ENCODE results near the gene LSR.
"Not testable (repeated sequence)": the region's sequence is repeated elsewhere in the genome, so short reads cannot be mapped to it uniquely, and the experiment has no call there.

LSR gene

DNA sequence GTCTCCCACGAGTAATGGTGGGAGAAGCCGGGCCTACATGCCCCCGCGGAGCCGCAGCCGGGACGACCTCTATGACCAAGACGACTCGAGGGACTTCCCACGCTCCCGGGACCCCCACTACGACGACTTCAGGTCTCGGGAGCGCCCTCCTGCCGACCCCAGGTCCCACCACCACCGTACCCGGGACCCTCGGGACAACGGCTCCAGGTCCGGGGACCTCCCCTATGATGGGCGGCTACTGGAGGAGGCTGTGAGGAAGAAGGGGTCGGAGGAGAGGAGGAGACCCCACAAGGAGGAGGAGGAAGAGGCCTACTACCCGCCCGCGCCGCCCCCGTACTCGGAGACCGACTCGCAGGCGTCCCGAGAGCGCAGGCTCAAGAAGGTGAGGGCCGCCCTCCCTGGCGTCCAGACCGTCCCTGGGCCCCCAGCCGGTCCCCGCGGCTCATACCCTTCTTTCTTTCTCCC lies 18.6 kb downstream of the LSR start:
- no peak for DNase-seq (ENCODE audit: low read depth)

DNA sequence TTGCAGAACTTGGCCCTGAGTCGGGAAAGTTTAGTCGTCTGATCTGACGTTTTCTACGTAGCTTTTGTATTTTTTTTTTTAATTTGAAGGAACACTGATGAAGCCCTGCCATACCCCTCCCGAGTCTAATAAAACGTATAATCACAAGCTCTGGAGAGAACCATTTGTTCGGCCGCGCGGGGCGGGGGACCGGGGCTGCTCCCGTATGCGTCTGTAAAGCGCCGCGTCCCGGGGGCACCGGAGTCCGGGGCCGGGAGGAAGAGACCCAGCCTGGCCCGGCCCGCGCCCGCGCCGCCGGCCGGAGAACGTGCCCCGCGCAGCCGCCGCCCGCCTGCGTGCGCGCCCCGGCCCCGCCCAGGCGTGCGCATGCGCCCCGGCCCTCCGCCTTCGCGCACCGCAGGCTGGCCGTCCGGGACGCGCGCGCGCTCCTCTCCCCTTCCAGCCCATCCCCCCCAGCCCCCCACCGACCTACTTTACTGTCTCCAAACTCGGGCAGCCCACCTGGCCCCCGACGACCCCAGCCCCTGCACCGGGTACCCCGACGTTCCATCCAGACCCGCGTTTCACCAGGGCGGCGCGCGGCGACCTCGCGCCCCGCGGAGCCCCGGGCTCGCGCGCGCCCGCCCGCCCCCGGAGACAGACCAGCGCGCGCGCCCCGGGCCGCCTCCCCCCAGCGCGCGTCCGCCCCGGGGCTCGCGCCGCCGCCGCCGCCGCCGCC lies 19.2 kb downstream of the LSR start:
- peak; percentile 48 for DNase-seq (ENCODE audit: low read depth)

DNA sequence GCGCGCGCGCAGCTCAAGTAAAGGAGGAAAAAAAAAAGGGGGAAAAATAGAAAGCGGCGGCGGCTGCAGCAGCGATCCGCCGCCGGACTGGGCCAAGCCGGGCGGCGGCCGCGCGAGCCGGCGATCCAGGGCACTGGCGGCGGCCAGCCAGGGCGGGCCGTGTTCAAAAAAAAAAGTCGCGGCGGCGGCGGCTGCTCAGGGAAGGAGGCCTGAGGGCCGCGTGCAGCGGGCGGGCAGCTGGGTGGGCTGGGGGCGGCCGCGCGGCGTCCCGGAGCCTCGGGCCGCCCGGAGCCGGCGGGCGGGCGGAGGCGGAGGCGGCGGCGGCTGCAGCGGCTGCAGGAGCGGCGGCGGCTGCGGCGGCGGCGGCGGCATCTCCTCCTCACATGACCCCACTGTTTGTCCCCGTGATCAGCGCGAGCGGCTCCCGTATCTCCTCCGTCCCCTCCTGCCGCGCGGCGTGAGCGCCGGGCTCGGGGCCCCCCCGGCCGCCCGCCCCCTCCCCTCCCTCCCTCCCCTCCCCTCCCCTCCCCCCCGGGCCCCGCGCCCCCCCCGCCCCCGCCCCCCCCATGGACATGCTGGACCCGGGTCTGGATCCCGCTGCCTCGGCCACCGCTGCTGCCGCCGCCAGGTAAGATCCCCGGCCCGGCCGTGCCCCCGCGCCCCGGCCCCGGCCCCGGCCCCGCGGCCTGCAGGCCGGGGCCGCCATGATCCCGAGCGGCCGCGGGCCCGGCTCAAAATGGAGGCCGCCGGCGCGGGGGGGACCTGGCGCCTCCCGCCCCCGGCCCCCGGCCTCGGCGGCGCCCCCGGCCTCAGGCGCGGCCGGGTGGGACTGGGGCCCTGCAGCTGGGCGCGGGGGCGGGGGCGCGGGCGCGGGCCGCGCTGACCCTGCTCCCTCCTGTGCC lies 20.0 kb downstream of the LSR start, which contains the start of gene USF2:
Gene USF2 (plus strand): TSS at position 427 of the 902 bp plus-strand sequence. CDS start 140 bp downstream, at position 567.
- peak; percentile 35 for DNase-seq (ENCODE audit: low read depth)

DNA sequence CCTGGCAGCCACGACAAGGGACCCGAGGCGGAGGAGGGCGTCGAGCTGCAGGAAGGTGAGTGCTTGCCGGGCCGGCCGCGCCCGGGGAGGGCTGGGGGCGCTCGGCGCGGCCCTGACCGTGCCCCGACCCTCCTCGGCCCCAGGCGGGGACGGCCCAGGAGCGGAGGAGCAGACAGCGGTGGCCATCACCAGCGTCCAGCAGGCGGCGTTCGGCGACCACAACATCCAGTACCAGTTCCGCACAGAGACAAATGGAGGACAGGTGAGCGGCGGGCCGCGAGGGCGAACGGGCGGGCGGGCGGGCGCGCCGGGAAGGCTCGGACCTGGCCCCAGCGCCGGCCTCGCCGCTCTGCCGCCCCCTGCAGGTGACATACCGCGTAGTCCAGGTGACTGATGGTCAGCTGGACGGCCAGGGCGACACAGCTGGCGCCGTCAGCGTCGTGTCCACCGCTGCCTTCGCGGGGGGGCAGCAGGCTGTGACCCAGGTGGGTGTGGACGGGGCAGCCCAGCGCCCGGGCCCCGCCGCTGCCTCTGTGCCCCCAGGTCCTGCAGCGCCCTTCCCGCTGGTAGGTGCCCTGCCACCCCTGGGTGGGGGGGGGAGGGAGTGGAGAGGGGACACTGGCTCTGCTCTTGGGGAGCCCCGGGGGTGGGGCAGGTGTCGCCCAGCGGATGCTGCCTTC lies 20.8 kb downstream of the LSR start:
- DNase-seq (ENCODE audit: low read depth) = peak; percentile 76

DNA sequence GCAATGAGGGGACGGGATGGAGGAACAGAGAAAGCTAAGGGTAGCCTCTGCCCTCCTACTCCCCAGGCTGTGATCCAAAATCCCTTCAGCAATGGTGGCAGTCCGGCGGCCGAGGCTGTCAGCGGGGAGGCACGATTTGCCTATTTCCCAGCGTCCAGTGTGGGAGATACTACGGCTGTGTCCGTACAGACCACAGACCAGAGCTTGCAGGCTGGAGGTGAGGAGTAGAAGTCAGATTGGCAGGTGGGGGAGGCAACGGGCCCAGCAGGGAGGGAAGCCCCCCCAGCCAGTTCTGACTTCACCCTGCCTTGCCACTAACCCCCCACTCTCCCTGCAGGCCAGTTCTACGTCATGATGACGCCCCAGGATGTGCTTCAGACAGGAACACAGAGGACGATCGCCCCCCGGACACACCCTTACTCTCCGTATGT lies 21.6 kb downstream of the LSR start:
- DNase-seq (ENCODE audit: low read depth) = no peak

DNA sequence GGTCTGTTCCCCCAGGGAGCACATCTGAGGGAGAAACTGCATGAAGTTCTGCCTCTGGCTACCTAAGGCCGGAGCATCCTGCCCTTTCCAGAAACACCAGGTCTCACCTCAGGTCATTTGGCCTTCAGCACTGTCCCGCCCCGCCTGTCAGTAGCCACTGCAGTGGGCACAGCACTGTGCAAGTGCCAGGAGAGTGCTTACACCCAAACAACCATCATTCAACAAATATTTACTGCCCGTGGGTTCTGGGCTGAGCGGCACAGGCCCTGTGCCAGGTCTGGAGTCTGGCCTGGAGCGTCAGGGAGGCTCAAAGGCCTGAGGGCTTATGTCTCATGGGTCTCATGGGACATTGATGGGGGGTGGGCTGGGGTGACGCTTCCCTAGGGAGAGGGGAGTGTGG lies 22.7 kb downstream of the LSR start:
- no peak for DNase-seq (ENCODE audit: low read depth)

GRCh38 chr19:35272122-35272719 lies 23.4 kb downstream of the LSR start:
- DNase-seq (ENCODE audit: low read depth) = no peak

GRCh38 chr19:35272954-35273649 lies 24.3 kb downstream of the LSR start:
- no peak for DNase-seq (ENCODE audit: low read depth)

GRCh38 chr19:35273686-35274259 lies 25.0 kb downstream of the LSR start:
- DNase-seq (ENCODE audit: low read depth) = no peak

DNA sequence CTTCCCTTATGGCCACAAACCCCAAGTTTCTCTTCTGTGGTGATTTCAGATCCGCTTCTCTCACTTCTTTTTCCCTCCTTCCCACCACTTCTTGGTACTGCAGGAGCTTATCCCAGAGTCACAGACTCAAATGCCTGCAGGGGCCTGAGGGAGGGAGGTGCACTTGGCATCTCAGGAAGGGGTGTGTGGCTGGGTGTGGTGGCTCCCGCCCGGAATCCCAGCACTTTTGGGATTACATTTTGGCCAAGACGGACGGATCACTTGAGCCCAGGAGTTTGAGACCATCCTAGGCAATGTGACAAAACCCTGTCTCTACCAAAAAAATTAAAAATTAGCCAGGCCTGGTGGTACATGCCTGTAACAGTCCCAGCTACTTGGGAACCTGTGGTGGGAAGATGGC lies 25.5 kb downstream of the LSR start:
- no peak for DNase-seq (ENCODE audit: low read depth)

DNA sequence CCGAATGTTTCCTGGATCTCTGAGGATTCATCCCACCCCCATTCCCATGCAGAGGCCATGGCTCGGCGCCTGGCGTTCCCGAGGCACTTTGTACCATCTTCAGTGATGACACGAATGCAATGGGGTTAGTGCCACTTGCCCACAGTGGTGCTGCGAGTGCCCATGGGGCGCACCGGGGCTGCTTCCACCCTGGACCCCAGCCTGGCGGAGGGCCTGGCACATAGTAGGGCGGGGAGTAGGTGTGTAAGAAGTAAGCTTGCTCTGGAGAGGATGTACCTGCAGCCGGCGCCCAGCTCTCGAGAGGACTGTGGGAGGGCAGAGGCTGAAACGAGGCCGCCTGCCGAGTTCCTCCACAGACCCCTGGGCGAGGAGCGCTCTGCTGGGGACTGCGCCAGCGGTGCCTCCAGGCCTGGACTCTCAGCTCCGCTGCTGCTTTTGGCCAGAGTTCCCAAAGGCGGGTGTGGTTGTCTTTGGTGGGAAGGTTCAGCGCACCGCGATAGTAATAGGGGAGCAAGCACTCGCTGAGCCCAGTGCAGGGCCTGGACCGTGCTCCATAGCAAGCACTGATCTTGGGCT lies 28.0 kb downstream of the LSR start:
- no peak for DNase-seq (ENCODE audit: low read depth)

GRCh38 chr19:35278578-35279284 lies 29.9 kb downstream of the LSR start:
- no peak for DNase-seq (ENCODE audit: low read depth)

DNA sequence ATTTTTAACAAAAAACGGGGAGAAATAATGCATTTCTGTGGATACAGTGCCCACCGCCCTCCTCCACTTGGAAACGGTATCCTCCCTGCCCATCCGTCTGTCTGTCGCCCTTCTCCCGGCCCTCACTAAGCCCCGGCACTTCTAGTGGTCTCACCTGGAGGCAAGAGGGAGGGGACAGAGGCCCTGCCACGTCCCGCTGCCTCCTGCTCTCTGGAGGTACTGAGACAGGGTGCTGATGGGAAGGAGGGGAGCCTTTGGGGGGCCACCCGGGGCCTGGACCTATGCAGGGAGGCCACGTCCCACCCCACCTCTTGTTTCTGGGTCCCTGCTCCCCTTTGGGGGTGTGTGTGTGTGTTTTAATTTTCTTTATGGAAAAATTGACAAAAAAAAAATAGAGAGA lies 30.6 kb downstream of the LSR start:
- no peak for DNase-seq (ENCODE audit: low read depth)

DNA sequence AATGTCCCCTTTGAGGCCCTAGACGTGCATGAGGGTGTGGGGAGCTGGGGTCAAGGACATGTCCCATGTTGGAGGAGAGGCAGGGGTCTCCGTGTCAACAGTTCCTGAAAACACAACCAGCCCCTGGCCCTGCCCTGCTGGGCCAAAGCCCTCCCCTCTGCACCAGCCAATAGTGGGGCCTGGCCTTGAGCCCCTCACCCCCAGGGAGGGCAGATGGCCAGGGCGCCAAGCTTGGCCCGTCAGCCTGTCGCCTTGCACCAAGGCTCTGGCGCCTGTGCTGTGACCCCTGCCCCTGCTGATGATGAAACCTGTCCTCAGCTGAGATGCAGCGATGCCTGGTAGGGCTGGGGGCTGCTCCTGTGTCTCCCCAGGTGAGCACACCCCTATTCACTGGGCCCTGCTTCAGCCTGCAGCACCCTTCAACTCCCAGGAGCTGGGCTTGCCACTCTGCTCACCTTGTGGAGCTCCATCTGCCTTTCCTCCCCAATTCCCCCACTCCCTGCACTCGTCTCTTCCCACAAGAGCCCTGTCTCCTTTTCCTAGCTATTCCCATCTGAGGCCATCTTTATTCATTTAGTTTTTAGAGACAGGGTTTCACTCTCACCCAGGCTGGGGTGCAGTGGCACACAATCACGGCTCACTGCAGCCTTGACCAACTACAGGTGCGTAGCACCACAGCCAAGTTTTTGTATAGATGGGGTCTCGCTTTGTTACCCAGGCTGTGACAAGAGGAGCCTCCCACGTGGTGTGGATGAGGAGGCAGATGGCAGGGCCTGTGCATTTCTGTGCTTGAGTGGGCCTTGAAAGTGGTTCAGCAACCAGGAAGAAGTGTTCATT lies 31.4 kb downstream of the LSR start:
- DNase-seq (ENCODE audit: low read depth) = no peak

GRCh38 chr19:35281303-35281702 lies 32.5 kb downstream of the LSR start:
- DNase-seq (ENCODE audit: low read depth) = no peak

DNA sequence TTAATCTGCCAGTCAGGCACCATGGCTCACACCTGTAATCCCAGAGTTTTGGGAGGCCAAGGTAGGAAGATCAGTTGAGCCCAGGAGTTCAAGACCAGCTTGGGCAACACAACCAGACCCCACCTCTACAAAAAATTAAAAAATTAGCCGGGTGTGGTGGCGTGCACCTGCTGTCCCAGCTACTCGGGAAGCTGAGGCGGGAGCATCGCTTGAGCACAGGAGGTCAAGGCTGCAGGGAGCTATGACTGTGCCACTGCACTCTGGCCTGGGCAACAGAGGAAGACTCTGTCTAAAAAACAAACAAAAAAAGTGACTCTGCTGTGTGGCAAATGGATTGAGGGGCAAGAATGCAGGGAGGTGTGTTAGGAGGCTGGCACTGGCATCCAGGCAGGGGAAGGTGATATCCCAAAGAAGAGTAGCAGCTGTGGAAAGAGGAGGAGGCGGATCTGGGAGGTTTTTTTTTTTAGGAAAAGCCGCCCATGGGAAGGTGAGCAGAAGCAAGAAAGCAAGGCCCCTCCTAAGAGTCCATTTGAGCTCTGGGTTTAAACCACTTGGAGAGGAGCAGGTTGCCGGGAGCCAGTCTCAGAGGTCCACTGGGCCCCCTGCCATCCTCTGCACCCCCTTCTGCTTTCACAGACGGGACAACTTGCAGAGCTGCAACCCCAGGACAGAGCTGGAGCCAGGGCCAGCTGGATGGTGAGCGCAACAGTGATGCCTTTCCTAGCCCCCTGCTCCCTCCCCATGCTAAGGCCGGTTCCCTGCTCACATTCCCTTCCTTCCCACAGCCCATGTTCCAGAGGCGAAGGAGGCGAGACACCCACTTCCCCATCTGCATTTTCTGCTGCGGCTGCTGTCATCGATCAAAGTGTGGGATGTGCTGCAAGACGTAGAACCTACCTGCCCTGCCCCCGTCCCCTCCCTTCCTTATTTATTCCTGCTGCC lies 35.6 kb downstream of the LSR start:
- no peak for DNase-seq (ENCODE audit: low read depth)

DNA sequence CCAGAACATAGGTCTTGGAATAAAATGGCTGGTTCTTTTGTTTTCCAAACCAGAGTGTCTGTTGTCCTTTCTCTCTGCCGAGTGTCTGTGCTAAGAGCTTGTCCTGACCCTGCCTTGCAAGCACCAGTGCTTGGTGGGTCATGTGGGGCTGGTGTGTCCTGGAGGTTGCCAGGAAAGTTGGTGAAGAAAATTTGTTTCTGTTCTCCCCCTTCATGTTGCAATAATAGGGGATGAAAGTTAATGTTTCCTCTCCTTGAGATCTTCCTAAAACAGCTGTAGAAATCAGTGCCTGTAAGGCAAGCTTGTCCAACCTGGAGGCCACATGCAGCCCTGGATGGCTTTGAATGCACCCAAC lies 36.3 kb downstream of the LSR start:
- no peak for DNase-seq (ENCODE audit: low read depth)

GRCh38 chr19:35285465-35285864 lies 36.7 kb downstream of the LSR start:
- DNase-seq (ENCODE audit: low read depth) = not testable (repeated sequence)
